ENCODE measurements around the gene ZNF808.
"Not testable (repeated sequence)": the region's sequence is repeated elsewhere in the genome, so short reads cannot be mapped to it uniquely, and the experiment has no call there.

The ZNF808 gene

DNA sequence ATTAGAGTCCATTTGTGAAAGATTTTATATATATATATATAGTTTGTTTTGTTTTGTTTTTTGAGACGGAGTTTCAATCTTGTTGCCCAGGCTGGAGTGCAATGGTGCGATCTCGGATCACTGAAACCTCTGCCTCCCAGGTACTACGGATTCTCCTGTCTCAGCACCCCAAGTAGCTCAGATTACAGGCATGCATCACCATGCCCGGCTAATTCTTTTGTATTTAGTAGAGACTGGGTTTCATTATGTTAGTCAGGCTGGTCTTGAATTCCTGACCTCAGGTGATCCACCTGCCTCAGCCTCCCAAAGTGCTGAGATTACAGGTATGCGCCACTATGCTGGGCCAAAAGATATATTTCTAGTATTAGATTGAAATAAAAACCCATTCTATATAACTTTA lies 38.7 kb downstream of the ZNF808 start:
- H3K27me3 ChIP-seq (ENCODE audit: low read length), result no peaks in the 10 kb centered on the region
- no peaks in the 10 kb centered on the region for H4K20me1 ChIP-seq (ENCODE audit: low read depth, low read length)
- H3K4me2 ChIP-seq (ENCODE audit: low read depth, low read length, poor library complexity, severe bottlenecking), result no peak overlapping the region
- no peaks in the 10 kb centered on the region for H3K9me2 ChIP-seq (replicated peaks; ENCODE audit: insufficient read depth, low read length)
- H3K4me3 ChIP-seq (ENCODE audit: insufficient read depth, low read length, poor library complexity, severe bottlenecking), result no peak overlapping the region
- H3K9ac ChIP-seq (ENCODE audit: low read length), result no peak overlapping the region
- 0 out of 2 replicates have a peak, but pooled peaks cover 2% of the 10 kb centered on the region for H3K36me3 ChIP-seq (ENCODE audit: low read length)
- no peaks in the 10 kb centered on the region for H3K9me3 ChIP-seq (ENCODE audit: insufficient read depth, low read length)
- H3K27ac ChIP-seq (ENCODE audit: low read depth, low read length), result no peak overlapping the region
- H3F3A ChIP-seq (ENCODE audit: insufficient read depth), result no peaks in the 10 kb centered on the region
- peaks cover 24% of the 10 kb centered on the region for H3K79me2 ChIP-seq (ENCODE audit: insufficient read depth, low read length)
- no peak overlapping the region for H2AFZ ChIP-seq (ENCODE audit: low read depth, low read length, severe bottlenecking)
- TF ChIP-seq, protein P1, sequence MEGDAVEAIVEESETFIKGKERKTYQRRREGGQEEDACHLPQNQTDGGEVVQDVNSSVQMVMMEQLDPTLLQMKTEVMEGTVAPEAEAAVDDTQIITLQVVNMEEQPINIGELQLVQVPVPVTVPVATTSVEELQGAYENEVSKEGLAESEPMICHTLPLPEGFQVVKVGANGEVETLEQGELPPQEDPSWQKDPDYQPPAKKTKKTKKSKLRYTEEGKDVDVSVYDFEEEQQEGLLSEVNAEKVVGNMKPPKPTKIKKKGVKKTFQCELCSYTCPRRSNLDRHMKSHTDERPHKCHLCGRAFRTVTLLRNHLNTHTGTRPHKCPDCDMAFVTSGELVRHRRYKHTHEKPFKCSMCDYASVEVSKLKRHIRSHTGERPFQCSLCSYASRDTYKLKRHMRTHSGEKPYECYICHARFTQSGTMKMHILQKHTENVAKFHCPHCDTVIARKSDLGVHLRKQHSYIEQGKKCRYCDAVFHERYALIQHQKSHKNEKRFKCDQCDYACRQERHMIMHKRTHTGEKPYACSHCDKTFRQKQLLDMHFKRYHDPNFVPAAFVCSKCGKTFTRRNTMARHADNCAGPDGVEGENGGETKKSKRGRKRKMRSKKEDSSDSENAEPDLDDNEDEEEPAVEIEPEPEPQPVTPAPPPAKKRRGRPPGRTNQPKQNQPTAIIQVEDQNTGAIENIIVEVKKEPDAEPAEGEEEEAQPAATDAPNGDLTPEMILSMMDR (IDR thresholded peaks at IDR 0.05; ENCODE audit: insufficient read depth, low read length, poor library complexity, severe bottlenecking), result no peak
- no peak for TF ChIP-seq EZH2phosphoT487 (conservative IDR thresholded peaks at IDR 0.05; ENCODE audit: low read length)

- Histone ChIP-seq H3K9me3 (ENCODE audit: insufficient read depth, low read length) (no peaks in the 10 kb centered on the region), H2AFZ (ENCODE audit: low read depth, low read length, severe bottlenecking) (no peak overlapping the region), H3K9me2 (replicated peaks; ENCODE audit: insufficient read depth, low read length) (no peaks in the 10 kb centered on the region), H3K79me2 (ENCODE audit: insufficient read depth, low read length) (peaks cover 25% of the 10 kb centered on the region), H3K4me3 (ENCODE audit: insufficient read depth, low read length, poor library complexity, severe bottlenecking) (no peak overlapping the region), H3K36me3 (ENCODE audit: low read length) (no peaks in the 10 kb centered on the region), H4K20me1 (ENCODE audit: low read depth, low read length) (no peaks in the 10 kb centered on the region), H3K27ac (ENCODE audit: low read depth, low read length) (no peak overlapping the region), H3K27me3 (ENCODE audit: low read length) (no peaks in the 10 kb centered on the region), H3K4me2 (ENCODE audit: low read depth, low read length, poor library complexity, severe bottlenecking) (no peak overlapping the region), H3F3A (ENCODE audit: insufficient read depth) (no peaks in the 10 kb centered on the region), H3K9ac (ENCODE audit: low read length) (no peak overlapping the region)
- TF ChIP-seq, protein P1 (IDR thresholded peaks at IDR 0.05; ENCODE audit: insufficient read depth, low read length, poor library complexity, severe bottlenecking), result no peak
- no peak for TF ChIP-seq EZH2phosphoT487 (conservative IDR thresholded peaks at IDR 0.05; ENCODE audit: low read length)
Measured at GRCh38 chr19:52566588-52566987, 39.1 kb downstream of the ZNF808 start.

- TF ChIP-seq, protein P1 (IDR thresholded peaks at IDR 0.05; ENCODE audit: insufficient read depth, low read length, poor library complexity, severe bottlenecking), result no peak
- TF ChIP-seq EZH2phosphoT487 (conservative IDR thresholded peaks at IDR 0.05; ENCODE audit: low read length), result no peak
- H3K27me3 ChIP-seq (ENCODE audit: low read length), result no peaks in the 10 kb centered on the region
- no peaks in the 10 kb centered on the region for H3K9me3 ChIP-seq (ENCODE audit: insufficient read depth, low read length)
- H3K4me2 ChIP-seq (ENCODE audit: low read depth, low read length, poor library complexity, severe bottlenecking), result no peak overlapping the region
- H4K20me1 ChIP-seq (ENCODE audit: low read depth, low read length), result no peaks in the 10 kb centered on the region
- H3K27ac ChIP-seq (ENCODE audit: low read depth, low read length), result no peak overlapping the region
- peaks cover 33% of the 10 kb centered on the region for H3K79me2 ChIP-seq (ENCODE audit: insufficient read depth, low read length)
- no peaks in the 10 kb centered on the region for H3F3A ChIP-seq (ENCODE audit: insufficient read depth)
- H3K4me3 ChIP-seq (ENCODE audit: insufficient read depth, low read length, poor library complexity, severe bottlenecking), result no peak overlapping the region
- H3K36me3 ChIP-seq (ENCODE audit: low read length), result no peaks in the 10 kb centered on the region
- H3K9me2 ChIP-seq (replicated peaks; ENCODE audit: insufficient read depth, low read length), result no peaks in the 10 kb centered on the region
- no peak overlapping the region for H2AFZ ChIP-seq (ENCODE audit: low read depth, low read length, severe bottlenecking)
- no peak overlapping the region for H3K9ac ChIP-seq (ENCODE audit: low read length)
Measured at GRCh38 chr19:52567921-52568320, 40.5 kb downstream of the ZNF808 start.

DNA sequence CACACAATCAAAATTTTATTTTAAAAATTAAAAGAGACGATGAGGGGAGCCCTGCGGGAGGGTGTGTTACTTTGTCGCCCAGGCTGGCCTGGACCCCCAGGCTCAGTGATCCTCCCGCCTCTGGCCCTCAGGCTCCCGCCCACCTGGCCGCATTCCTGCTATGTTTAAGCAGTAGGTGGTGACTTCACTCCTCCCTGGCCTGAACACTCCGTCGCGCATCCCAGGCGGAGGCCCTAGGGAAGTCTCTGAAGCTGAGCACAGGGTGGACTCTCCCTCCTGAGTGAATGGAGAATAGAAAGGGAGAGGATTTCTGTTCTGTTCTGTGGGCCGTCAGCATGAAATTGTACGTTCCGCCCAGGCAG lies 42.2 kb downstream of the ZNF808 start:
- not testable (repeated sequence) for H3K36me3 ChIP-seq (ENCODE audit: low read length); H4K20me1 ChIP-seq (ENCODE audit: low read depth, low read length); H3K27me3 ChIP-seq (ENCODE audit: low read length); H3F3A ChIP-seq (ENCODE audit: insufficient read depth); H3K9me2 ChIP-seq (replicated peaks; ENCODE audit: insufficient read depth, low read length); H3K27ac ChIP-seq (ENCODE audit: low read depth, low read length); H3K9me3 ChIP-seq (ENCODE audit: insufficient read depth, low read length)
- peak overlapping the region; percentile 68 for H3K4me2 ChIP-seq (ENCODE audit: low read depth, low read length, poor library complexity, severe bottlenecking)
- peak overlapping the region; percentile 58 for H2AFZ ChIP-seq (ENCODE audit: low read depth, low read length, severe bottlenecking)
- H3K79me2 ChIP-seq (ENCODE audit: insufficient read depth, low read length), result peaks cover 36% of the 10 kb centered on the region
- peak overlapping the region; percentile 75 for H3K9ac ChIP-seq (ENCODE audit: low read length)
- peak overlapping the region; percentile 49 for H3K4me3 ChIP-seq (ENCODE audit: insufficient read depth, low read length, poor library complexity, severe bottlenecking)

All from SU-DHL-6 (cell line).